SIG-M5 treated with dmso at 0.1 percent for 504 hours (cell line): ENCODE data around the gene TBX15.

Source experiments
- DNase-seq: peaks from one replicate; lab custom pipeline; 2025; ENCODE audit not compliant: unreplicated experiment; lab: John Stamatoyannopoulos, UW

Gene TBX15

GRCh38 chr1:118988186-118989005 lies at the start of gene TBX15:
TBX15 (minus strand) TSS chr1:118988343; CDS start chr1:118987795, 548 bp downstream.
- no peak for DNase-seq

GRCh38 chr1:119034359-119034758 lies 46.2 kb upstream of the TBX15 start:
- no peak for DNase-seq

GRCh38 chr1:119032986-119033385 lies 44.8 kb upstream of the TBX15 start:
- no peak for DNase-seq

DNA sequence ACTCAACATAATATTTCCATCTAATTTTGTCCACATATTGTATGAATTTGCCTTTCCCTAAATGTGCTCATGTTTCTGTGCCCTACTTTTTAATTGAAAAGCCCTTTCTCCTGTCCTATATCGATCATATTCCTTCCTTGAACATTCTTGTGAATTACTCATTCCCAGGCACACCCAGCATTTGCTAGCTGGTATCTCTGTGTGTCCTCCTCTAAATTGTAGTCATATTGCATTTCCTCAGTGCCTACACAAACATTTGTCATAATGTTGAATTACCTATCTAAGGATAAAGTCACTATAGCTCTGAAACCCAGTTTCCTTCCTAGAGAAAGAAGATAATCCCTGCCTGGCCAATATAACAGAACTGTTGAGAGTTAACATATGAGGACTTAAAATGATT lies 39.6 kb upstream of the TBX15 start:
- DNase-seq, result no peak

DNA sequence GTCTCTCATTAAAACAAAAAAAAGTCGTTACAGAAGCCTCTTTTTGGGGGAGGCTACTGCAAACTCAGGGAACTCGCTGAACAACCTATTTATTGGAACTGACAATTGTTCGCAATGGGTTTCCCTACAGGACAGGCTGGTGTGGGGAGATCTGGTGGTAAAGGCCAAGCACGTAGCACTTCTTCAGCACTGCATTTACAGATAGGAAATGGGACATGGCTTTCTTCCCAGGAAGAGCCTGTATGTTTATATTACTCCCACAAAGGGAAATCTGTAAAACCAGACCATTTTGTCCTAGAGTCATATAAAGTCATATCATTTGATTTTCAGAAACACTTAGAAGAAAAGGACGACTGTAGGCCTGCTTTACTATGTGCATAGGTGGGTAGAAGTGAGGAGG lies 38.8 kb upstream of the TBX15 start:
- DNase-seq, result no peak

GRCh38 chr1:119015547-119015946 lies 27.4 kb upstream of the TBX15 start:
- DNase-seq, result peak; percentile 3

- DNase-seq, result no peak
These were observed 24.2 kb upstream of the TBX15 start for GRCh38 chr1:119012383-119012782.

DNA sequence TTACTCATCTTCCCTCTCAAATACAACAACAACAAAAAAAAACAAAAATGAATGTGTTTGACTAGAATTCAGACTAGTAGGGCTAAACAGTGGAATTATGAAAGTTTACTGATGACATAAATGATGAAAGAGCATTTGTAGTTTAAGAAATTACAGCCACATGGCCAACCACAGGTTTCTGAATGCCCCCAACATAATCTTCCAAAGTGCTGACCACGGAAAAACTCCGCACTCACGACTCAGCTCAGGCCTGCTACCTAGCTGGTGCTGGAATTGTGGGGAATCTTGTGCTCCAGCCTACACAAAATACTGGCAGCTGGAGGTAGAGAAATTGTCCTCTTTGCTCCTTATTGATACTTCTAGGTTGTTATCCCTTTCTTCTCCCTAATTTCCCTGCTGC lies 23.6 kb upstream of the TBX15 start:
- DNase-seq, result no peak

GRCh38 chr1:119011116-119011515 lies 23.0 kb upstream of the TBX15 start:
- no peak for DNase-seq

- no peak for DNase-seq
These were observed 22.1 kb upstream of the TBX15 start for GRCh38 chr1:119010201-119010600.

DNA sequence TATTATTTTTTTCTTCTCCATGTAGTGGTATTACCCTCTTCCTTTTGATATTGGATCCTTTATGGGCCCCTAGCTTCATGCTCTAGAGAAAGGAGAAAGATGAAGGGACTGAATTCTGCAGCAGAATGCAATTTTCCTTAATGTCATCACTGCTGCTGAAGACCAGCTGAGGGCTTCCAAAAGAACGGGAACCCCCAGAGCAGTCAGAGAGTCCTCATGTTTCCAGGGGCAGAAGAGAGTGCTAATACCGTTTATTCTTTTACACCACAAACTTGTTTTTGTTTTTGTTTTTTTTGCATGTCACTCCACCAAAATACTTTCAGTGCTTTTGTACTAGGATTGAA lies 21.1 kb upstream of the TBX15 start:
- DNase-seq, result no peak

GRCh38 chr1:119008483-119009311 lies 20.6 kb upstream of the TBX15 start:
- DNase-seq, result peak; percentile 25

GRCh38 chr1:119007670-119008482 lies 19.7 kb upstream of the TBX15 start:
- no peak for DNase-seq

GRCh38 chr1:119007339-119007669 lies 19.2 kb upstream of the TBX15 start:
- DNase-seq, result no peak

GRCh38 chr1:119006406-119007279 lies 18.5 kb upstream of the TBX15 start:
- DNase-seq, result no peak

DNA sequence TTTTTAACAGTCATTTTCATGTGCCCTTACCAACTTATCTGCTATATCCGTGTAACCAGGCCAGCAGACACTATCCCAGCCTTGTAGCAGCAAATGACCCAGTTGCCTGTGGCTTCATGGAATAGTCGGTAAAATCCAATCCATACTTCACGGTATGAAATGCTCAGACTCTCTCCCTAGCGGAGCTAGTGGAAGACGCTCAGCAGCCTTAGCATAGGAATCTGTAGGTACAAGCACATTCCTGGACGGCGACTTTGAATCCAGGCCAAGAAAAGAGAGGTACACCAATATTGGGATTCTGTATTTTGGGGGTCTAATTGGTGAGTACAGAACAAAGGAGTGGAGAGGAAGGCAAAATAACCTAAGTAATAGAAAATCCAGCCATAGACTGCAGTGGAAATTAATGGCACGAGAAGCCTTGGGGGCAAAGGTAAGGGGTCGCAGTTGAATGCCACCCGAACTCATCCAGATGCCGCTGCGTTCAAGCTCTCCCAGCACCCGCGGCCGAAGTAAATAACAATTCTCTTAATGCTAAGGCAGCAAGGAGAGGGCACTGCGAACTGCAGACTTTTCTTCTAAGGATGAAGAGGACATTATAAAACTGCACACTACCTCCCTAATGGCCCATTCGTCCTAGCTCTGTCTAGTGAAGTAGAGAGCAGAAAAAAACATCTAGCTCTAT lies 17.7 kb upstream of the TBX15 start:
- no peak for DNase-seq

GRCh38 chr1:119004781-119005180 lies 16.6 kb upstream of the TBX15 start:
- DNase-seq, result no peak

GRCh38 chr1:119004129-119004527 lies 16.0 kb upstream of the TBX15 start:
- no peak for DNase-seq

DNA sequence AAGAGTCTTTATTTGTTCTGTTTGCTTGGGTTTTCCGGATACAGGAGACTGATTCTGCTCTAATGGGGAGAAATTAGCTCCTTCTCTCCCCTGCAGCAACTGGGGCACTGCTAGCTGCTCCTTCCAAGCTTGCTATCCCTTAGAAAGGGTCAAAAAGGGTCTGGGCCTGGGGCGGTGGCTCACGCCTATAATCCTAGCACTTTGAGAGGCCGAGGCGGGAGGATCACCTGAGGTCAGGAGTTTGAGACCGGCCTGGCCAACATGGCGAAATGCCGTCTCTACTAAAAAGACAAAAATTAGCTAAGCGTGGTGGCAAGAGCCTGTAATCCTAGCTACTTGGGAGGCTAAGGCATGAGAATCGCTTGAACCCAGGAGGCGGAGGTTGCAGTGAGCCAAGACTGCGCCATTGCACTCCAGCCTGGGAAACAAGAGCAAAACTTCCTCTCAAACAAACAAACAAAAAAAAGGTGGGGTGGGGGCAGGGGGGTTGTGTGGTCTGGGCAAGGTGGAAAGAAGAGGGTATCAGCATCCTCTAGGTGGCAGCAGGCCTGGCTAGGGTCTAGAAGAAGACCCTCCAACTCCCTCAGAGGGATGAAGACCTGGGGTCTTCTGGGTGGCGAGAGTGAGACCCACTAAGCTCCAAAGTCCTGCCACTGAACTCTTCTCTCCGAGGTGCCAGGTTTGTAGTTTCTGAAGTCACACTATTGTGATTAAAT lies 15.4 kb upstream of the TBX15 start:
- no peak for DNase-seq
